Ishikawa (cell line): Measurements from ENCODE around the gene ZXDC.

ENCODE experiments used
- CEBPB ChIP-seq: IDR thresholded peaks from 2 replicates; pipeline ENCODE4 v1.6.1; 2012
- CREB1 ChIP-seq: IDR thresholded peaks from 2 replicates; pipeline ENCODE4 v1.6.1; 2012; ENCODE audit warnings: low read depth
- EGR1 ChIP-seq: IDR thresholded peaks from 2 replicates; pipeline ENCODE4 v1.6.1; 2012
- EP300 ChIP-seq: IDR thresholded peaks from 2 replicates; pipeline ENCODE4 v1.6.1; 2012; ENCODE audit warnings: borderline replicate concordance
- FOXM1 ChIP-seq: IDR thresholded peaks from 2 replicates; pipeline ENCODE4 v1.6.1; 2012; ENCODE audit warnings: low read depth, borderline replicate concordance
- MAX ChIP-seq: IDR thresholded peaks from 2 replicates; pipeline ENCODE4 v1.6.1; 2012
- NFIC ChIP-seq: IDR thresholded peaks from 2 replicates; pipeline ENCODE4 v1.6.1; 2012
- RAD21 ChIP-seq: IDR thresholded peaks from 2 replicates; pipeline ENCODE4 v1.6.1; 2012; ENCODE audit warnings: low read depth
- REST ChIP-seq: IDR thresholded peaks from 2 replicates; pipeline ENCODE4 v1.6.1; 2012; ENCODE audit warnings: low read depth, mild to moderate bottlenecking
- TAF1 ChIP-seq: IDR thresholded peaks from 2 replicates; pipeline ENCODE4 v1.6.1; 2012; ENCODE audit warnings: low read depth, mild to moderate bottlenecking
- TCF12 ChIP-seq: IDR thresholded peaks from 2 replicates; pipeline ENCODE4 v1.6.1; 2012; ENCODE audit warnings: low read depth
- TEAD4 ChIP-seq: IDR thresholded peaks from 2 replicates; pipeline ENCODE4 v1.6.1; 2012
- USF1 ChIP-seq: IDR thresholded peaks from 2 replicates; pipeline ENCODE4 v1.6.1; 2012
- YY1 ChIP-seq: IDR thresholded peaks from 2 replicates; pipeline ENCODE4 v1.6.1; 2012; ENCODE audit warnings: low read depth
- ZBTB7A ChIP-seq: IDR thresholded peaks from 2 replicates; pipeline ENCODE4 v1.6.1; 2012; ENCODE audit warnings: low read depth

Gene ZXDC

GRCh38 chr3:126446791-126447190 lies 28.9 kb downstream of the ZXDC start:
- TF ChIP-seq EP300 (no peak), CREB1 (no peak), RAD21 (no peak), NFIC (no peak), EGR1 (no peak), TEAD4 (no peak), FOXM1 (no peak), TCF12 (no peak), YY1 (no peak), REST (no peak), MAX (no peak), CEBPB (no peak)

GRCh38 chr3:126446301-126446700 lies 29.4 kb downstream of the ZXDC start:
- TF ChIP-seq CREB1 (no peak), REST (no peak)

- TF ChIP-seq MAX (no peak), TCF12 (no peak), REST (no peak), RAD21 (no peak), EGR1 (no peak), YY1 (no peak), EP300 (no peak), USF1 (no peak), ZBTB7A (no peak), CREB1 (no peak), CEBPB (no peak)
Observed at GRCh38 chr3:126445506-126445905, 30.2 kb downstream of the ZXDC start.

GRCh38 chr3:126442856-126443242 lies 32.8 kb downstream of the ZXDC start:
- TF ChIP-seq TCF12 (no peak), EGR1 (no peak), MAX (no peak), CREB1 (no peak), EP300 (no peak), TEAD4 (no peak), ZBTB7A (no peak), NFIC (no peak), RAD21 (no peak), USF1 (no peak), TAF1 (no peak), FOXM1 (no peak), YY1 (no peak), CEBPB (no peak), REST (no peak)
